ENCODE measurements around the gene FAM135A. TPM values are rescaled to one million over a fixed set of nuclear protein-coding genes. Genes with fewer than 3 reads are reported as not detected.
"Not testable (repeated sequence)": the region's sequence is repeated elsewhere in the genome, so short reads cannot be mapped to it uniquely, and the experiment has no call there.

FAM135A gene
- total RNA-seq, 1 experiment from 2014 or later: 31.0 TPM

GRCh38 chr6:70453899-70454298 is 40.6 kb downstream of the FAM135A start:
- H2BK120ac ChIP-seq (ENCODE audit: low read depth, low read length, poor library complexity, severe bottlenecking); H4K20me1 ChIP-seq (ENCODE audit: control insufficient read depth, insufficient read depth, insufficient read length); H3K27me3 Mint-ChIP-seq (ENCODE audit: low read depth); H3K18ac ChIP-seq (ENCODE audit: insufficient read length, low read depth, low read length); H3K79me1 ChIP-seq (ENCODE audit: insufficient read depth, low read depth, low read length, poor library complexity, severe bottlenecking); H2AK5ac ChIP-seq (ENCODE audit: insufficient read length, low read length); H3K56ac ChIP-seq (ENCODE audit: insufficient read length, low read depth, low read length); H3K4me3 Mint-ChIP-seq; H4K5ac ChIP-seq (ENCODE audit: insufficient read length, low read depth, low read length); H3K9me3 Mint-ChIP-seq; H3K4me2 ChIP-seq (ENCODE audit: insufficient read depth, insufficient read length, low read length); H2BK5ac ChIP-seq (ENCODE audit: insufficient read length, low read length); H3K23ac ChIP-seq (ENCODE audit: insufficient read length, low read depth, low read length); H3T11ph ChIP-seq (ENCODE audit: low read length); DNase-seq; H4K91ac ChIP-seq (ENCODE audit: insufficient read length, low read depth, low read length); H3K4me1 Mint-ChIP-seq; H3K4ac ChIP-seq (ENCODE audit: low read depth, low read length); H3K9me3 ChIP-seq (ENCODE audit: control insufficient read depth, low read depth, low read length); H2AFZ ChIP-seq (ENCODE audit: low read length); H3K27ac Mint-ChIP-seq; H2BK15ac ChIP-seq (ENCODE audit: low read depth, low read length); H3K79me2 ChIP-seq (ENCODE audit: insufficient read depth, low read length); H3K14ac ChIP-seq (ENCODE audit: insufficient read depth, low read length); H2BK12ac ChIP-seq (ENCODE audit: insufficient read length, low read depth, low read length); H2BK20ac ChIP-seq (ENCODE audit: low read depth, low read length, poor library complexity, severe bottlenecking); H4K8ac ChIP-seq (replicated peaks; ENCODE audit: insufficient read length, low read depth, low read length); H3K27me3 ChIP-seq (ENCODE audit: insufficient read depth, low read length); H3K27ac ChIP-seq (ENCODE audit: insufficient read length, low read depth, low read length); H3K9ac ChIP-seq (ENCODE audit: extremely low read depth, insufficient read length, low read length); H3K23me2 ChIP-seq (ENCODE audit: insufficient read length, low read depth, low read length, poor library complexity, severe bottlenecking); H3K4me1 ChIP-seq (ENCODE audit: insufficient read depth, low read length): not testable (repeated sequence)
- WGBS (ENCODE audit: extremely low coverage, insufficient read length, low lambda C conversion rate): no CpG with 5 or more reads among the region's 2 CpGs
- H3K36me3 Mint-ChIP-seq (ENCODE audit: insufficient read depth in 1 of 3, low read depth in 3 of 3): peaks cover 22 to 42% (median 37%) of the 10 kb centered on the region in 3 experiments
